Trophoblast cell (in vitro differentiated cells and primary cell): Measurements from ENCODE around the gene PRKD1.
"Not testable (repeated sequence)": the region's sequence is repeated elsewhere in the genome, so short reads cannot be mapped to it uniquely, and the experiment has no call there.

Source experiments
- DNase-seq, 2 donors: peaks; one replicate each; pipeline ENCODE4 v3.0.0-alpha.2; 2016
- H2AFZ ChIP-seq: 2 replicates; pipeline ENCODE4 v1.6.1; 2013; ENCODE audit warnings: low read length, moderate library complexity, mild to moderate bottlenecking; ENCODE audit not compliant: insufficient read depth, poor library complexity
- H2AK5ac ChIP-seq: 2 replicates; pipeline ENCODE4 v1.6.1; 2013; ENCODE audit warnings: mild to moderate bottlenecking, low read length
- H2BK120ac ChIP-seq: 2 replicates; pipeline ENCODE4 v1.6.1; 2013; ENCODE audit warnings: low read length, mild to moderate bottlenecking, moderate library complexity; ENCODE audit not compliant: insufficient read depth, poor library complexity
- H2BK12ac ChIP-seq: 2 replicates; pipeline ENCODE4 v1.6.1; 2013; ENCODE audit warnings: mild to moderate bottlenecking, low read length, moderate library complexity
- H2BK5ac ChIP-seq: 2 replicates; pipeline ENCODE4 v1.6.1; 2013; ENCODE audit warnings: low read length, low read depth, moderate library complexity, mild to moderate bottlenecking; ENCODE audit not compliant: poor library complexity
- H3K14ac ChIP-seq: 2 replicates; pipeline ENCODE4 v1.6.1; 2013; ENCODE audit warnings: mild to moderate bottlenecking, low read length
- H3K18ac ChIP-seq: 2 replicates; pipeline ENCODE4 v1.6.1; 2013; ENCODE audit warnings: mild to moderate bottlenecking, low read length
- H3K23ac ChIP-seq: 2 replicates; pipeline ENCODE4 v1.6.1; 2013; ENCODE audit warnings: low read length
- H3K27ac ChIP-seq: 2 replicates; pipeline ENCODE4 v1.5.1; 2013; ENCODE audit warnings: low read depth, mild to moderate bottlenecking, inconsistent platforms, low read length, moderate library complexity
- H3K27me3 ChIP-seq: 2 replicates; pipeline ENCODE4 v1.6.1; 2013; ENCODE audit warnings: inconsistent platforms, mild to moderate bottlenecking, low read length, moderate library complexity; ENCODE audit not compliant: insufficient read depth
- H3K36me3 ChIP-seq, 2 experiments: 1 replicate in 1 of 2; 2 replicates in 1 of 2; pipeline ENCODE4 v1.6.1; 2013; ENCODE audit warnings: low read length in 2 of 2, mild to moderate bottlenecking in 2 of 2, moderate library complexity in 1 of 2; ENCODE audit not compliant: insufficient read depth in 2 of 2, control insufficient read depth in 1 of 2
- H3K4ac ChIP-seq: 2 replicates; pipeline ENCODE4 v1.6.1; 2013; ENCODE audit warnings: low read depth, mild to moderate bottlenecking, low read length, moderate library complexity
- H3K4me1 ChIP-seq, 2 experiments: 1 replicate in 1 of 2; 2 replicates in 1 of 2; pipeline ENCODE4 v1.6.1; 2013; ENCODE audit warnings: low read length in 2 of 2, mild to moderate bottlenecking in 2 of 2, moderate library complexity in 1 of 2; ENCODE audit not compliant: insufficient read depth in 2 of 2, control insufficient read depth in 1 of 2
- H3K4me2 ChIP-seq: 2 replicates; pipeline ENCODE4 v1.6.1; 2013; ENCODE audit warnings: inconsistent platforms, mild to moderate bottlenecking, low read length, moderate library complexity
- H3K4me3 ChIP-seq: 2 replicates; pipeline ENCODE4 v1.5.1; 2013; ENCODE audit warnings: mild to moderate bottlenecking, low read depth, low read length, inconsistent platforms
- H3K79me1 ChIP-seq: one replicate; pipeline ENCODE4 v1.6.1; 2013; ENCODE audit warnings: low read length
- H3K79me2 ChIP-seq: 2 replicates; pipeline ENCODE4 v1.6.1; 2013; ENCODE audit warnings: low read length, mild to moderate bottlenecking; ENCODE audit not compliant: control insufficient read depth, insufficient read depth, poor library complexity
- H3K9ac ChIP-seq: 2 replicates; pipeline ENCODE4 v1.6.1; 2013; ENCODE audit warnings: mild to moderate bottlenecking, low read length
- H3K9me3 ChIP-seq: 2 replicates; pipeline ENCODE4 v1.6.1; 2013; ENCODE audit warnings: low read depth, mild to moderate bottlenecking, control low read depth, inconsistent platforms, low read length; ENCODE audit not compliant: insufficient read depth
- H4K12ac ChIP-seq: 2 replicates; pipeline ENCODE4 v1.6.1; 2013; ENCODE audit warnings: low read depth, mild to moderate bottlenecking, low read length, moderate library complexity
- H4K8ac ChIP-seq: 2 replicates; pipeline ENCODE4 v1.6.1; 2013; ENCODE audit warnings: low read depth, mild to moderate bottlenecking, low read length, moderate library complexity
- H4K91ac ChIP-seq: one replicate; pipeline ENCODE4 v1.6.1; 2013; ENCODE audit warnings: low read depth, mild to moderate bottlenecking, low read length, moderate library complexity
- WGBS: extraction: QIAGEN DNeasy Blood & Tissue Kit; methylation state at CpG from one replicate; pipeline ENCODE4 v1.1.7; 2013; ENCODE audit warnings: missing lambda C conversion rate; ENCODE audit not compliant: insufficient read length, insufficient coverage; ENCODE audit errors: extremely low coverage; 5-methylcytosine and 5-hydroxymethylcytosine counted together

The PRKD1 gene

DNA sequence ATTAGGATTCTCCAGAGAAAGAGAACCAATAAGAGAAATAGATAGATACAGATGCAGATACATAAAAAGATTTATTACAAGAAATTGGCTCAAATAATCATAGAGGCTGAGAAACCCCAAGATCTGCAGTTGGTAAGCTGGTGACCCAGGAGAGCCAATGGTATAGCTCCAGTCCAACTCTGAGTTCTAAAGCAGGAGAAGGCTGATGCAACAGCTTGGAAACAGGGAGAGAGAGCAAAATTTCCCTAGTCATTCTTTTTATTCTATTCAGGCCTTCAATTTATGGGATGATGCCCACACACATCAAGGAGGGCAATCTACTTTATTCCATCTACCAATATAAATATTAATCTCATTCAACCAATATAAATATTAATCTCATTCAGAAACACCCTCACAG is 218.2 kb downstream of the PRKD1 start:
- Histone ChIP-seq H4K8ac (no peak overlapping the region), H3K79me2 (no peaks in the 10 kb centered on the region), H3K4me2 (no peak overlapping the region), H3K27ac (no peak overlapping the region), H3K79me1 (no peaks in the 10 kb centered on the region), H3K9me3 (no peaks in the 10 kb centered on the region), H3K27me3 (no peaks in the 10 kb centered on the region), H2BK12ac (no peak overlapping the region), H3K9ac (no peak overlapping the region), H2AK5ac (no peak overlapping the region), H2BK5ac (no peak overlapping the region), H2BK120ac (no peak overlapping the region), H2AFZ (no peak overlapping the region), H4K12ac (no peak overlapping the region), H3K23ac (no peak overlapping the region), H4K91ac (no peak overlapping the region), H3K4ac (no peak overlapping the region), H3K18ac (no peak overlapping the region), H3K4me3 (no peak overlapping the region), H3K14ac (no peak overlapping the region), H3K36me3 (no peaks in the 10 kb centered on the region), H3K4me1 (no peaks in the 10 kb centered on the region)
- no peak for DNase-seq

DNA sequence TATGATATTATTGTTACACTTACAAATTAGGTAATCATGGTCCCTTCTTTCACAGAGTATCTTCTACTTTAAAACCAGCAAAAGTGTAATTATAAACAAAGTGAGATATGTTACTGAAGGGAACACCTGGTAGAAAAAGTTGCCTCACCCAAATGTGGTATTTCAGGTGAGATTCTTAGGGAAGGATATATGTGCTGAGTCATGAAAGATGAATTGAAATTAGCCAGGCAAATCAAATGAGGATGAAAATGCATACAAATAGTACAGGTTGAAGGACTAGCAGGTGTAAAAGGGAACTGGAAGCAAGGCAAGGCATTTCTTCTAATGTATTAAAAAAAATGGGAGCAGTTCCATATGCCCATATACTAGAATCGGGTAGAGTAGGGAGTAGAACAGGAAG is 220.9 kb downstream of the PRKD1 start:
- Histone ChIP-seq H2BK5ac (no peak overlapping the region), H4K12ac (no peak overlapping the region), H3K79me2 (no peaks in the 10 kb centered on the region), H2BK12ac (no peak overlapping the region), H3K23ac (no peak overlapping the region), H3K9me3 (no peaks in the 10 kb centered on the region), H2AK5ac (no peak overlapping the region), H3K79me1 (no peaks in the 10 kb centered on the region), H3K4me3 (no peak overlapping the region), H3K36me3 (no peaks in the 10 kb centered on the region), H2AFZ (no peak overlapping the region), H3K27me3 (no peaks in the 10 kb centered on the region), H3K4me1 (no peaks in the 10 kb centered on the region), H4K91ac (no peak overlapping the region), H3K4me2 (no peak overlapping the region), H2BK120ac (no peak overlapping the region), H4K8ac (no peak overlapping the region), H3K27ac (no peak overlapping the region), H3K9ac (no peak overlapping the region), H3K4ac (no peak overlapping the region), H3K14ac (no peak overlapping the region), H3K18ac (no peak overlapping the region)
- WGBS, result no CpG with 5 or more reads among the region's 1 CpG
- no peak for DNase-seq

DNA sequence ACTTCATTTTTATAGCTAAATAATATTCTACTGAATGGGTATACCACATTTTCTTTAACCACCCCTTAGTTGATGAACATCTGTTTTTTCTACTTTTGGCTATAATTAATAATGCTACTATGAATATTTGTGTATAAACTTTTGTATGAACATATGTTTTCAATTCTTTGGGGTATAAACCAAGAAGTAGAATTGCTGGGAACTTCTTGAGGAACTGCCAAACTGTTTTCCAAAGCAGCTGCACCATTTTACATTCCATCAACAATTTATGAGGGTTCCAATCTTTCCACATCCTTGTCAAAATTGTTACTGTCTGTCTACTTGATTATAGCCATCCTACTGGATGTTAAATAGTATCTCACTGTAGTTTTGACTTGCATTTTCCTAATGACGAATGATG is 221.8 kb downstream of the PRKD1 start:
- no peak overlapping the region for H2BK120ac ChIP-seq
- no peaks in the 10 kb centered on the region for H3K4me1 ChIP-seq
- H3K27me3 ChIP-seq, result no peaks in the 10 kb centered on the region
- no peak overlapping the region for H3K4ac ChIP-seq
- H2AK5ac ChIP-seq, result no peak overlapping the region
- no peak overlapping the region for H3K9ac ChIP-seq
- H3K9me3 ChIP-seq, result no peaks in the 10 kb centered on the region
- H4K12ac ChIP-seq, result no peak overlapping the region
- H2BK12ac ChIP-seq, result no peak overlapping the region
- H3K36me3 ChIP-seq, result no peaks in the 10 kb centered on the region
- no peak overlapping the region for H2BK5ac ChIP-seq
- H3K23ac ChIP-seq, result no peak overlapping the region
- no peak for DNase-seq
- H3K14ac ChIP-seq, result no peak overlapping the region
- H3K79me2 ChIP-seq, result no peaks in the 10 kb centered on the region
- H3K4me3 ChIP-seq, result no peak overlapping the region
- no peak overlapping the region for H4K91ac ChIP-seq
- H3K4me2 ChIP-seq, result no peak overlapping the region
- H2AFZ ChIP-seq, result no peak overlapping the region
- no peak overlapping the region for H4K8ac ChIP-seq
- no CpG with 5 or more reads among the region's 1 CpG for WGBS
- H3K27ac ChIP-seq, result no peak overlapping the region
- H3K79me1 ChIP-seq, result no peaks in the 10 kb centered on the region
- no peak overlapping the region for H3K18ac ChIP-seq

DNA sequence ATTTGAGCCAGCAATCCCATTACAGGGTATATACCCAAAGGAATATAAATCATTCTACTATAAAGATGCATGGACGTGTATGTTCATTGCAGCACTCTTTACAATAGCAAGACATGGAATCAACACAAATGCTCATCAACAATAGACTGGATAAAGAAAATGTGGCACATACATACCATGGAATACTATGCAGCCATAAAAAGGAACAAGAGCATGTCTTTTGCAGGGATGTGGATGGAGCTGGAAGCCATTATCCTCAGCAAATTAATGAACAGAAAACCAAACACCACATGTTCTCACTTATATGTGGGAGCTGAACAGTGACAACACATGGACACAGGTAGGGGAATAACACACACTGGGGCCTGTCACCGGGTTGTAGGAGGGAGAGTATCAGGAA is 238.1 kb downstream of the PRKD1 start:
- not testable (repeated sequence) for H3K4me1 ChIP-seq, H2BK120ac ChIP-seq, H3K14ac ChIP-seq, H3K4me3 ChIP-seq, H3K79me1 ChIP-seq, DNase-seq, H3K79me2 ChIP-seq, H3K9me3 ChIP-seq, H3K23ac ChIP-seq, H2BK12ac ChIP-seq, H2AFZ ChIP-seq, H3K9ac ChIP-seq, H3K4me2 ChIP-seq, H3K36me3 ChIP-seq, H4K12ac ChIP-seq, H3K27ac ChIP-seq, H4K91ac ChIP-seq, H3K4ac ChIP-seq, H2BK5ac ChIP-seq, H2AK5ac ChIP-seq, H3K27me3 ChIP-seq, H4K8ac ChIP-seq, H3K18ac ChIP-seq
- WGBS, result no CpG with 5 or more reads among the region's 2 CpGs

DNA sequence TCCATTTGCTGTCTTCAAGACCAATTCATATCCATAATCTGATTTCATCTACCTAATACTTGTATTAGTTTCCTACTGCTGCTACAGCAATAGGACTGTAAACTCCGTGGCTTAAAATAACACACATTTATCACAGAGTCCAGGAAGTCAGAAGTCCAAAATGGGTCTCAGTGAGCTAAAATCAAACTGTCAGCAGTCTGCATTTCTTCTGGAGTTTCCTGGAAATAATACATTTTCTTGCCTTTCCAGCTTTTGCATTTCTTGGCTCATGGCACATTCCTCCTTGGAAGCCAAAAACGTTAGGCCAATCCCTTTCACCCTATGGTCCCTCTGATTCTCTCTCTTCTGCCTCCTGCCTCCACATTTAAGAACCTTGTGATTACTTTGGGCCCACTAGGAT is 239.8 kb downstream of the PRKD1 start:
- Histone ChIP-seq H2AFZ (no peak overlapping the region), H4K8ac (no peak overlapping the region), H4K12ac (no peak overlapping the region), H3K23ac (no peak overlapping the region), H2BK120ac (no peak overlapping the region), H3K4ac (no peak overlapping the region), H3K36me3 (no peaks in the 10 kb centered on the region), H3K9ac (no peak overlapping the region), H3K14ac (no peak overlapping the region), H3K4me1 (peaks cover 7% of the 10 kb centered on the region in 2 experiments), H3K79me2 (peaks cover 3% of the 10 kb centered on the region), H2BK12ac (no peak overlapping the region), H2AK5ac (no peak overlapping the region), H3K4me3 (no peak overlapping the region), H3K27me3 (no peaks in the 10 kb centered on the region), H3K79me1 (peaks cover 4% of the 10 kb centered on the region), H3K27ac (no peak overlapping the region), H3K18ac (no peak overlapping the region), H2BK5ac (no peak overlapping the region), H3K4me2 (no peak overlapping the region), H3K9me3 (no peaks in the 10 kb centered on the region), H4K91ac (no peak overlapping the region)
- WGBS, result no CpG with 5 or more reads among the region's 2 CpGs
- DNase-seq, result no peak
